ENCODE data around the gene MECP2.
A peak's percentile ranks its signal among the peaks of the same experiment; 100 is the strongest.

MECP2 gene

DNA sequence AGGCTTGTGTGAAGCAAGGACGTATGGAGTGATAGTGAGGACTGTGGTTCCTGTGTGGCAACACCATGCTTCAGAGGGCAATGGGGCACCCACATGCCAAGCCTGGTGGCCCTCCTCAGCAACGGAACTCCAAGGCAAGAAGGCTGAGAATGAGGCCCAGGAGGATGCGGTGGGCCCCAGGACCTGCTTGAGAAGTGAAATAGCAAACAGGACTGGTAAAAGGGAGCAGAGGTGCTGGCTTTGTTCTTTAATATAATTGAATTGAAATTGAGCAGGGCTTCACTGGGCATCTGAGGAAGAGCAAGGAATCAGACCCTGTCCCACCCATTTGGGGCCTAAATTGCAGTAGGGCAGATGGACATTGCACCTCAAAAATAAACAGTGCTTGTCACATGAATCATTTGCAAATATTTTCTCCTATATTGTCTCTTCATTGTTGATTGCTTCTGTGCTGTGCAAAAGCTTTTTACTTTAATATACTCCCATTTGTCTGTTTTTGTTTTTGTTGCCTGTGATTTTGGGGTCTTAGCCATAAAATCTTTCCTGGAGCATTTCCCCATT, 122.7 kb downstream of the MECP2 start:
- Histone ChIP-seq H3K9me3 (ENCODE audit: control insufficient read depth, insufficient read depth, low read length) (no peaks in the 10 kb centered on the region), H3K4me1 (ENCODE audit: insufficient read depth, low read length) (no peaks in the 10 kb centered on the region), H3K9ac (ENCODE audit: low read depth, low read length) (no peak overlapping the region), H3K36me3 (ENCODE audit: insufficient read depth, low read length) (no peaks in the 10 kb centered on the region)

DNA sequence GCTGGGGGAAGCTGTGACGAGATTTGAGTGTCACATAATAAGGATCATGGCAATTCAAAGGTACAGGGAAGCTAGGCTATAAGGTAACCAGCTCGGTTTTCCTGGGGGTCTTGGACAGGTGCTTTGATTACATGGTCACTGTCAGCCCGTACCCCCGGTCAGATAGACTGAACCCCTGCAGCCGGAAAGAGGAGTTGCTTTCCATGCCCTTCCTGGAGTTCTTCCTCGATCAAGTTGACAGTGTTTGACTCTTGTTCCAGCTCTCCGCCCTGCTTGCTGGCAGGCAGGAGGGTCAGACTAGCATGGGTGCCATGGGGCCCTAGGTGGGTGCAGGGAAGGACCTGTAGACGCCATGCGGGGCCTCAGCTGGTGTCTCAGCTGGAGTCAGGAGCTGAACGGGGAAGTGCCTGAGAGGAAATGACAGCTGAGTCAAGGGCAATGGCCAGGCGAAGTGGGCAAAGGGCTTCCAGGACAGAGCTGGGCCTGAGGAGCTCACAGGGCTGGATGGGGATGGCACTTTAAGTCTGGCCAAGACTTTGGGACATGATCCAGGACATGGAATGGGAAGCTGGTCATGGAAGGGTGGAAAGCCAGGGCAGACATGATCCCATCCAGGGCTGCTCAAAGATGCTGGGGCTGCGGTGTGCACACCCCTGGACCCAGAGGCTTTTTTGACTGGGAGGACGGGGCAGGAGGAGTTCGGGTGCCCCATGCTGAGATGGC, 123.4 kb downstream of the MECP2 start:
- Histone ChIP-seq H3K36me3 (ENCODE audit: insufficient read depth, low read length) (no peaks in the 10 kb centered on the region), H3K4me1 (ENCODE audit: insufficient read depth, low read length) (no peaks in the 10 kb centered on the region; the same call in 1 of the 2 replicates), H3K9ac (ENCODE audit: low read depth, low read length) (no peak overlapping the region), H3K9me3 (ENCODE audit: control insufficient read depth, insufficient read depth, low read length) (no peaks in the 10 kb centered on the region)

DNA sequence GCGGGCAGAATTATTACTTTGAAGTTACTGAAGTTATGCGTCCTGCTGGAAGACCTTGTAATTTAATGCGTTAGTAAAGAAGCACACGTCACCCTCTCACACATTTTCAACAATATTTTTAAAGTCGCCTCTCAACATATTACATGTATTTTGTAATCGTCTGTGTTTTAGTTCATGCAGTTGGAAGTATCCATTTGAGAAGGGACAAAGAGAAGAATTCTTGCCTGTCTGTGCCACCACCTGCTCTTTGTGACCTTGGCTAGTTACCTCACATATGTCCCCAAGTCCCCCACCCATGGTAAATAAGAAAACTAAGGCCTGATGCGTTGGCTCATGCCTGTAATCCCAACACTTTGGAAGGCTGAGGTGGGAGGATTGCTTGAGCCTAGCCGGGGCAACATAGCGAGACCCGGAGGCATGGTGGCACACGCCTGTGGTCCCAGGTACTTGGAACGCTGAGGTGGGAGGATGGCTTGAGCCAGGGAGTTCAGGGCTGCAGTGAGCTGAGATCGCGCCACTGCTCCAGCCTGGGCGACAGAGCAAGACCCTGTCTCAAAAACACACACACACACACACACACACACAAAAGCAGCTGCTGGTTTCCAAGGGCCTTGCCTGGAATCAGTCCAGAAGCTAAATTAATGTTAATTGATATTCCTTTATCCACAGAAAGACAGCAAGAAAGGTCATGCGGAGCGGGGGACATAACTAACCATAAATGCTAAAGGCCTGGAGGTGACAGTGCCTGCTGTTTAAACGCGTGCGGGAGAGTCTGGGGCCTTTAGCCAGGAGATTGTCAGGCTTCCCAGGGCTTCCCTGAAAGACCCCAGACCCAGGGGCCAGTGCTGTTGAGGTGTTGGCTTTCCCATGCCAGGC, 124.2 kb downstream of the MECP2 start:
- H3K36me3 ChIP-seq (ENCODE audit: insufficient read depth, low read length) = no peaks in the 10 kb centered on the region

DNA sequence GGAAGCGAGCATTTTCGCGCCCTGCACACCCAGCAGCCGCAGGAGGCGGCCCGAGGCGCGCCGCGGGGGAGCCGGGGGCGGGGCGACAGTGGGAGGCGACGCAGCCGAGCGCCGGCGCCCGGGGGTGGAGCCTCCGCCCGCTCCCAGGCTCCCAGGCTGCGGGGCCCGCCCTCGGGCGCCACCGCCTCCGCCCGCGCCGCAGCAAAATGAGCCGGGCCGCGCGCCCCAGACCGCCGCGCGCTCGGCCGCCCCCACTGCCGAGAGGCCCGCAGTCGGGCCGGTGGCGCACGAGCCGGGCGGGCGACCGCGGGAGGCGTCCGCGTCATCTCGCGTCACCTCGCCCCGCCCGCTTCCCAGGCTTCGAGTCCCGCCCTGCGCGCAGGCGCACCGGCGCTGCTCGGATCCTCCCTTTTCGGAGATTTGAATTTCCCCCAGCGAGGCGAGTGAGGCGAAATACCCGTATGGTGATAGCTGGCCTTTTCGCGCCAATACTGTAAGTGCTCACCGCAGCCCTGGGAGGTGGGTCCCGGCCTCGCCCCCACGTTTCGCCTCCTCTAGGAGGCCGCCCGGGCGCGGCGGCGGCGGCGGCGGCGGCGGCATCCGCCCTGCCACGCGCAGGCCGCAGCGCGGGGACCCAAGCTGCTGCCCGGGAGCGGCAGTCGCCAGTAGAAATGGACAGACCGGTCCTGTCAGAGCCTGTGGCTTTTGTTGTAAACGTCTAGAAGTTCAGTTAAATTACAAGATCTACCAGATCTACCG, 125.0 kb downstream of the MECP2 start, which contains the start of gene TMEM187:
Gene TMEM187, plus strand, starts transcription at position 387 of the 759 bp plus-strand sequence. CDS start 9,309 bp downstream, outside the sequence.
- Histone ChIP-seq H3K36me3 (ENCODE audit: insufficient read depth, low read length) (no peaks in the 10 kb centered on the region; the same call in 1 of the 2 replicates), H3K9me3 (ENCODE audit: control insufficient read depth, insufficient read depth, low read length) (no peaks in the 10 kb centered on the region), H3K4me1 (ENCODE audit: insufficient read depth, low read length) (peaks cover 9% of the 10 kb centered on the region; the same call in 1 of the 2 replicates), H3K9ac (ENCODE audit: low read depth, low read length) (peak within 1 kb of the TSS; percentile 77)

More for the DNA sequence above, 124.2 kb downstream of the MECP2 start:
- H3K9ac ChIP-seq (ENCODE audit: low read depth, low read length) = peak overlapping the region; percentile 77
- no peaks in the 10 kb centered on the region for H3K9me3 ChIP-seq (ENCODE audit: control insufficient read depth, insufficient read depth, low read length)
- H3K4me1 ChIP-seq (ENCODE audit: insufficient read depth, low read length) = peaks cover 1% of the 10 kb centered on the region; the same call in 1 of the 2 replicates

Data from ES-I3 (cell line).